ENCODE measurements around the gene C6orf118.

Gene C6orf118

GRCh38 chr6:165298875-165299274, 10.5 kb downstream of the C6orf118 start:
- H3K27me3 ChIP-seq (ENCODE audit: control insufficient read depth, insufficient read depth, low read length): no peaks in the 10 kb centered on the region
- no peak overlapping the region for H3K4me3 ChIP-seq (ENCODE audit: low read depth, low read length)
- H3K36me3 ChIP-seq (ENCODE audit: control insufficient read depth, insufficient read depth, low read length): no peaks in the 10 kb centered on the region
- no peak overlapping the region for H3K9ac ChIP-seq (ENCODE audit: low read length)
- no peaks in the 10 kb centered on the region for H3K4me1 ChIP-seq (ENCODE audit: control insufficient read depth, insufficient read depth, low read length)
- no peaks in the 10 kb centered on the region for H3K9me3 ChIP-seq (ENCODE audit: control insufficient read depth, insufficient read depth, low read depth, low read length)
- no peak overlapping the region for H3K27ac ChIP-seq (ENCODE audit: low read depth, low read length)

DNA sequence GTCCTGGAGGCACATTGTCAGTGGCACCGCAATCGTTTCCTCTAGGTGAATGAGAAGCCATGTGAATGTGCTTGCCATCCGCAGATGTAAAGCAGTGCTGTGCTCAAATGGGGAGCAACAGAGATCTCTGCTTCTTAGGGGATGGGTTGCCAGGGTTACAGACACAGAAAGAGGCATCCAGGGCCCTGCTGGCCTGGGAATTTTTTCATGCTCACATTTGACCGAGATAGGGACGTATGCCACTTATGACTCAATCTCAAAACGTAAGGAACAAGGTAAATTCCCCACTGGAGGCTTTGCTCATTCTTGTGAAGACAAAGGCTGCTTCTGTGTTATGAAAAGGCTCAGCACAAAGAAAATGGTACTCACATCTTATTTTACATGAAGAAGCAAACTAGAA, 11.0 kb downstream of the C6orf118 start:
- no peak overlapping the region for H3K27ac ChIP-seq (ENCODE audit: low read depth, low read length)
- H3K4me1 ChIP-seq (ENCODE audit: control insufficient read depth, insufficient read depth, low read length): no peaks in the 10 kb centered on the region
- no peak overlapping the region for H3K9ac ChIP-seq (ENCODE audit: low read length)
- H3K4me3 ChIP-seq (ENCODE audit: low read depth, low read length): no peak overlapping the region
- H3K36me3 ChIP-seq (ENCODE audit: control insufficient read depth, insufficient read depth, low read length): no peaks in the 10 kb centered on the region
- no peaks in the 10 kb centered on the region for H3K9me3 ChIP-seq (ENCODE audit: control insufficient read depth, insufficient read depth, low read depth, low read length)
- no peaks in the 10 kb centered on the region for H3K27me3 ChIP-seq (ENCODE audit: control insufficient read depth, insufficient read depth, low read length)

GRCh38 chr6:165292657-165293056, 16.7 kb downstream of the C6orf118 start:
- Histone ChIP-seq H3K36me3 (ENCODE audit: control insufficient read depth, insufficient read depth, low read length) (no peaks in the 10 kb centered on the region), H3K27ac (ENCODE audit: low read depth, low read length) (no peak overlapping the region), H3K9ac (ENCODE audit: low read length) (no peak overlapping the region), H3K4me3 (ENCODE audit: low read depth, low read length) (no peak overlapping the region), H3K9me3 (ENCODE audit: control insufficient read depth, insufficient read depth, low read depth, low read length) (no peaks in the 10 kb centered on the region), H3K4me1 (ENCODE audit: control insufficient read depth, insufficient read depth, low read length) (no peaks in the 10 kb centered on the region), H3K27me3 (ENCODE audit: control insufficient read depth, insufficient read depth, low read length) (no peaks in the 10 kb centered on the region)

DNA sequence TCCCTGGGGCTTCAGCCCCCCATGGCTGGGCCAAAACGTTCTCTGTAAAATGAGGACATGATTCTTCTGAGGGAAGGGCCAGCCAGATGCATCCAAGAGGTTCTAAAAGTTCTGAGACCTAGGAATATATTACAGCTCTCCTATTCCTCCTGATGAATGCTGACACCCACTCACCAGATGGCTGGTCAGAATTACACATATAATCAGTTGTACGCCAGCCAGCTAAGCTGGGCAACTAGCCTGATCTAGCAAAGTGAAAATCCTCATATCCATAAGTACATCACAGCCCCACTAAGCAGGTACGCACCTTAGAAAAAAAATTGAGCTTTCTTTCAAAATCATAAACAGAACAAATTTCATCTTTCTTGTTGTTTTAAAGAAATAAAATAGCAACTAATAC, 34.8 kb downstream of the C6orf118 start:
- Histone ChIP-seq H3K9ac (ENCODE audit: low read length) (no peak overlapping the region), H3K9me3 (ENCODE audit: control insufficient read depth, insufficient read depth, low read depth, low read length) (no peaks in the 10 kb centered on the region), H3K36me3 (ENCODE audit: control insufficient read depth, insufficient read depth, low read length) (no peaks in the 10 kb centered on the region), H3K4me3 (ENCODE audit: low read depth, low read length) (no peak overlapping the region), H3K27me3 (ENCODE audit: control insufficient read depth, insufficient read depth, low read length) (no peaks in the 10 kb centered on the region; the same call in 1 of the 2 replicates), H3K4me1 (ENCODE audit: control insufficient read depth, insufficient read depth, low read length) (no peaks in the 10 kb centered on the region), H3K27ac (ENCODE audit: low read depth, low read length) (no peak overlapping the region)

GRCh38 chr6:165272585-165272984, 36.8 kb downstream of the C6orf118 start:
- no peak overlapping the region for H3K4me3 ChIP-seq (ENCODE audit: low read depth, low read length)
- H3K9me3 ChIP-seq (ENCODE audit: control insufficient read depth, insufficient read depth, low read depth, low read length): no peaks in the 10 kb centered on the region
- no peak overlapping the region for H3K27ac ChIP-seq (ENCODE audit: low read depth, low read length)
- H3K4me1 ChIP-seq (ENCODE audit: control insufficient read depth, insufficient read depth, low read length): no peaks in the 10 kb centered on the region; the same call in 1 of the 2 replicates
- no peaks in the 10 kb centered on the region; the same call in 1 of the 2 replicates for H3K27me3 ChIP-seq (ENCODE audit: control insufficient read depth, insufficient read depth, low read length)
- no peaks in the 10 kb centered on the region for H3K36me3 ChIP-seq (ENCODE audit: control insufficient read depth, insufficient read depth, low read length)
- no peak overlapping the region for H3K9ac ChIP-seq (ENCODE audit: low read length)

- H3K9me3 ChIP-seq (ENCODE audit: control insufficient read depth, insufficient read depth, low read depth, low read length): no peaks in the 10 kb centered on the region
- H3K4me1 ChIP-seq (ENCODE audit: control insufficient read depth, insufficient read depth, low read length): no peaks in the 10 kb centered on the region; the same call in 1 of the 2 replicates
- H3K27ac ChIP-seq (ENCODE audit: low read depth, low read length): no peak overlapping the region
- H3K4me3 ChIP-seq (ENCODE audit: low read depth, low read length): no peak overlapping the region
- H3K36me3 ChIP-seq (ENCODE audit: control insufficient read depth, insufficient read depth, low read length): no peaks in the 10 kb centered on the region
- no peaks in the 10 kb centered on the region; the same call in 1 of the 2 replicates for H3K27me3 ChIP-seq (ENCODE audit: control insufficient read depth, insufficient read depth, low read length)
- H3K9ac ChIP-seq (ENCODE audit: low read length): no peak overlapping the region
These were observed 40.4 kb downstream of the C6orf118 start for GRCh38 chr6:165268987-165269386.

DNA sequence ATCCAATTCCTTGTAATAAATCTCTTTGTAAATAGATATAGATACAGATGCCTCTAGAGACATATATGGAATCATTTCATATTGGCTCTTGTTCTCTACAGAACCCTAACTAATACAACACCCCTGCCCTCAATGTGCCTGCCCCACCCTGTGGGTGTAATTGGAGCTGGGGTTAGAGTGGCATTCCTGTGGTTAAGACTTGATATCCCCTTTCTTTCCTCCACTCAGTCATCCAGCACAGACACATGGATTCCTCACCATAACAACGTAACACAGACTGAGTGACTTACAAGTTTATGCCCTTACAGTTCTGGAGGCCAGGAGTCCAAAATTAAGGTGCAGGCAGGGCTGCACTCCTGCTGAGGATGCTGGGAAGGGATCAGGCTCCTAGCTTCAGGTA, 42.8 kb downstream of the C6orf118 start:
- Histone ChIP-seq H3K9ac (ENCODE audit: low read length) (no peak overlapping the region), H3K9me3 (ENCODE audit: control insufficient read depth, insufficient read depth, low read depth, low read length) (no peaks in the 10 kb centered on the region), H3K4me3 (ENCODE audit: low read depth, low read length) (no peak overlapping the region), H3K4me1 (ENCODE audit: control insufficient read depth, insufficient read depth, low read length) (no peaks in the 10 kb centered on the region; the same call in 1 of the 2 replicates), H3K27me3 (ENCODE audit: control insufficient read depth, insufficient read depth, low read length) (no peaks in the 10 kb centered on the region; the same call in 1 of the 2 replicates), H3K27ac (ENCODE audit: low read depth, low read length) (no peak overlapping the region), H3K36me3 (ENCODE audit: control insufficient read depth, insufficient read depth, low read length) (no peaks in the 10 kb centered on the region)

- Histone ChIP-seq H3K4me1 (ENCODE audit: control insufficient read depth, insufficient read depth, low read length) (no peaks in the 10 kb centered on the region; the same call in 1 of the 2 replicates), H3K36me3 (ENCODE audit: control insufficient read depth, insufficient read depth, low read length) (no peaks in the 10 kb centered on the region), H3K27ac (ENCODE audit: low read depth, low read length) (no peak overlapping the region), H3K9ac (ENCODE audit: low read length) (no peak overlapping the region), H3K9me3 (ENCODE audit: control insufficient read depth, insufficient read depth, low read depth, low read length) (no peaks in the 10 kb centered on the region), H3K4me3 (ENCODE audit: low read depth, low read length) (no peak overlapping the region), H3K27me3 (ENCODE audit: control insufficient read depth, insufficient read depth, low read length) (no peaks in the 10 kb centered on the region; the same call in 1 of the 2 replicates)
These were observed 43.2 kb downstream of the C6orf118 start for GRCh38 chr6:165266191-165266590.

GRCh38 chr6:165260462-165260861, 48.9 kb downstream of the C6orf118 start:
- Histone ChIP-seq H3K27me3 (ENCODE audit: control insufficient read depth, insufficient read depth, low read length) (no peaks in the 10 kb centered on the region), H3K4me3 (ENCODE audit: low read depth, low read length) (no peak overlapping the region)

GRCh38 chr6:165249808-165250207, 59.6 kb downstream of the C6orf118 start:
- H3K9me3 ChIP-seq (ENCODE audit: control insufficient read depth, insufficient read depth, low read depth, low read length): no peaks in the 10 kb centered on the region
- no peak overlapping the region for H3K27ac ChIP-seq (ENCODE audit: low read depth, low read length)
- no peaks in the 10 kb centered on the region for H3K36me3 ChIP-seq (ENCODE audit: control insufficient read depth, insufficient read depth, low read length)
- no peak overlapping the region for H3K4me3 ChIP-seq (ENCODE audit: low read depth, low read length)
- H3K4me1 ChIP-seq (ENCODE audit: control insufficient read depth, insufficient read depth, low read length): peaks cover 5% of the 10 kb centered on the region
- H3K27me3 ChIP-seq (ENCODE audit: control insufficient read depth, insufficient read depth, low read length): no peaks in the 10 kb centered on the region
- no peak overlapping the region for H3K9ac ChIP-seq (ENCODE audit: low read length)

More at GRCh38 chr6:165260462-165260861, 48.9 kb downstream of the C6orf118 start:
- peaks cover 18% of the 10 kb centered on the region for H3K9me3 ChIP-seq (ENCODE audit: control insufficient read depth, insufficient read depth, low read depth, low read length)
- H3K36me3 ChIP-seq (ENCODE audit: control insufficient read depth, insufficient read depth, low read length): no peaks in the 10 kb centered on the region
- H3K27ac ChIP-seq (ENCODE audit: low read depth, low read length): no peak overlapping the region
- H3K9ac ChIP-seq (ENCODE audit: low read length): no peak overlapping the region
- H3K4me1 ChIP-seq (ENCODE audit: control insufficient read depth, insufficient read depth, low read length): no peaks in the 10 kb centered on the region

DNA sequence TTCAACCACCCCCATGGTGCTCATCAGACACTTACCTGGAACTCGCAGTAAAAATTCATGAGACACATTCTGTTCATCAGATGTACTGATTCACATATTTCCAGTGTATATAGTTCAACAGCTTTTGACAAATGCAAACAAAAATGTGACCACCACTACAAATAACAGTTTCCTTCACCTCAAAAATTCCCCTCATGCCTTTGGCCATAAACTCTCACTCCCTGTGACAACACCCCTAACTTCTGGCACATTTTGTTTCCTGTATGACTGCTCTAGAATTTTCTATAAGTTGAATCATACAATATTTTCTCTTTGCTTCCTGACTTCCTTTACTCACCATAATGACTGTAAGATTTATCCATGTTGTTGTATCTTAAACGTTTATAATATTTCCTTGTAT, 63.7 kb downstream of the C6orf118 start:
- H3K4me3 ChIP-seq (ENCODE audit: low read depth, low read length): no peak overlapping the region
- H3K9ac ChIP-seq (ENCODE audit: low read length): no peak overlapping the region
- H3K27me3 ChIP-seq (ENCODE audit: control insufficient read depth, insufficient read depth, low read length): no peaks in the 10 kb centered on the region
- no peak overlapping the region for H3K27ac ChIP-seq (ENCODE audit: low read depth, low read length)
- H3K36me3 ChIP-seq (ENCODE audit: control insufficient read depth, insufficient read depth, low read length): no peaks in the 10 kb centered on the region
- H3K9me3 ChIP-seq (ENCODE audit: control insufficient read depth, insufficient read depth, low read depth, low read length): no peaks in the 10 kb centered on the region
- H3K4me1 ChIP-seq (ENCODE audit: control insufficient read depth, insufficient read depth, low read length): peaks cover 7% of the 10 kb centered on the region

DNA sequence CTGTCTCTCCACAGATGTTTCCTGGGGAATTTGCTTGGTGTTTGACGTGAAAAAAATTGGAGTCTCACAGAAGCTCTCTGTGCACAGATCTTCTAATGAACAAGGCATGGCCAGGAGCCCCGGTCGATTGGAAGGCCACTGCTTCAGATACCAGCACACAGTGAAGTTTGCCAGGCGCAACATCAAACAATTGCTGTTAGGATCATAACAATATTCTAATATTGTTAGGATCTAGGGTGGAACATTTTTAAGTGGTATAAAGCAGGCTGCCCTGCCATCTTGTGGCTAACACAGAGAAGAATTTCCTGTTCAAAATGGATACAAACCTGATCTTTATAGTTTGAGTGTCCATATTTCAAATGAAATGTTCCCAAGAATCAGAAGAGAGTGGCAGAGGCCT, 64.1 kb downstream of the C6orf118 start:
- H3K27me3 ChIP-seq (ENCODE audit: control insufficient read depth, insufficient read depth, low read length): no peaks in the 10 kb centered on the region
- no peak overlapping the region for H3K9ac ChIP-seq (ENCODE audit: low read length)
- no peaks in the 10 kb centered on the region for H3K9me3 ChIP-seq (ENCODE audit: control insufficient read depth, insufficient read depth, low read depth, low read length)
- H3K4me3 ChIP-seq (ENCODE audit: low read depth, low read length): no peak overlapping the region
- no peak overlapping the region for H3K27ac ChIP-seq (ENCODE audit: low read depth, low read length)
- no peaks in the 10 kb centered on the region for H3K36me3 ChIP-seq (ENCODE audit: control insufficient read depth, insufficient read depth, low read length)
- peaks cover 7% of the 10 kb centered on the region for H3K4me1 ChIP-seq (ENCODE audit: control insufficient read depth, insufficient read depth, low read length)

All from HUES6 (cell line).